ENCODE results near the gene FHDC1.

FHDC1 gene

DNA sequence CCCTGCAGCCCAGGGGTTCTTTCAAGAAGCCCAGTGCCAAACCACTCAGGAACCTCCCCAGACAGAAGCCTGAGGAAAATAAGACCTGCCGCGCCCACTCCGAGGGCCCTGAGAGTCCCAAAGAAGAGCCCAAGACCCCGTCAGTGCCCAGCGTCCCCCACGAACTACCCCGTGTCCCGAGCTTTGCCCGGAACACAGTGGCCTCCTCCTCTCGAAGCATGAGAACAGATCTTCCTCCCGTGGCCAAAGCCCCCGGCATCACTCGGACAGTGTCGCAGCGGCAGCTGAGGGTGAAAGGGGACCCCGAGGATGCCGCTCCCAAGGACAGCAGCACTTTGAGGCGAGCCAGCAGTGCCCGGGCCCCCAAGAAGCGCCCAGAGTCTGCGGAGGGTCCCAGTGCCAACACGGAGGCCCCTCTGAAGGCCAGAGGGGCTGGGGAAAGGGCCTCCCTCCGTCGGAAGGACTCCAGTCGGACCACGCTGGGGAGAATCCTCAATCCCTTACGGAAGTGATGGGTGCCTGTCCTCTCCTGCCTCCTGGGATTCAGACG, 40.2 kb downstream of the FHDC1 start:
- in situ Hi-C loops (cut with HindIII; ENCODE audit: low sequenced_read_pairs), result no loop called here

DNA sequence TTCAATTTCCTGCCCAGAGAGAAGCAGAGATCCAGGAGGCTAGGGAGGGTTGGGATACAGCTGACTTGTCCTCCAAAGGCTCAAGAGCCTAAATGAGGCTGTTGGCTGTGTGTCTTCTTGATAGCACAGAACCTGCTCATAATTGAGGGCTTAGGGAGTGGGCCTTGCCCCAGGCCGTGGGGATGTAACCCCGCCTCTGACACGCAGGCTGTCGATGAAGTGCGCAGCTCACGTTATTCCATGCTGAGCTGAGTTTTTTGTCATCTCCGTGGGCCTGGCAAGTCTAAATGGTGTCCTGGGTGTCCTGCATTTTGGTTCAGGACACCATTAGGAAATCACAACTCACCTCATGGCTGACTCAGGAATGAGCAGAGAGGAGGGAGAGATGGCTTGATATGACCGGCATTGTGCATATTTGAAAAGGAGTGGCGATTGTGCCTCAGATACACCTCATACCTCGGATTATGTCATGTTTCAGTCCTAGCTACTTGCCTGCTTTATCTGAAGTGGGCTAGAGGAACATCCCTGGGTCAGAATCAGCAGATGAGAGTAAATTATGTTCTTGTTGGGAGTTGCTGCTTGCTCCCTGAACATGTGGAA, 43.7 kb downstream of the FHDC1 start:
- in situ Hi-C loops (cut with HindIII; ENCODE audit: low sequenced_read_pairs), result no loop called here

DNA sequence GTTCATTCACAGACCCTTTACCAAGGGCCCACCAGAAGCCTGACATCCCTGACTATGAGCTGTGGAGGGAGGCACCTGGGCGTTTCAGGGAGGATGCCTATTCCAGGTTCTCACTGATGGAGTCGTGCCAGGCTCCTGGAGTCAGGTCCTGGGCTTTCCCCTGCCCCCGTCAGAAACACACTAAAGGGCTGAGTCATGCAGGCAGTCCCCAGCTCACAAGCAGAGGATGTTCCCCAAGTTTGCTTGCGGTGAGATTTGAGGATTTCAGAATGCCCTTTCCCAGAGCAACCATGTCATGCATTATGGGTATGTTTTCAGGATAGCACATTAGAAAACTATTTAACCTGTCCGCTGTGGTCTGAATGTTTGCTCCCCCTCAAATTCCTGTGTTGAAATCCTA, 45.2 kb downstream of the FHDC1 start:
- in situ Hi-C loops (cut with HindIII; ENCODE audit: low sequenced_read_pairs), result no loop called here

DNA sequence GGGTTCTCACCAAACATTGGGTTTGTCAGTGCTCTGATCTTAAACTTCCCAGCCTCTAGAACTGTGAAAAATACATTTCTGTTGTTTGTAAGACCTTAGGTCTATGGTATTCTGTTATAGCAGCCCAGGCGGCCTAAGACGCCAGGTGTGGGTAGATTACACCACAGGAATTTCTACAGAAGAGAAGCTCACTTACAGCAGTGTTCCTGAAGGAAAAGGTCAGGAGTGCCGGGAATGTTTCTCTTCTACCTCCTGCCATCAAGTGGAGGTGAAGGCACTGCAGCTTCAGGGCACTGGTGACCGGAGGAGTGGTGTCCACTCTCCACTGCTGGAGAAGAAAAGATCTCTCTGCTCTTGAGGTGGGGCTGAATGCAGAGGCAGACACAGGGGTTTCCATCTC, 45.7 kb downstream of the FHDC1 start:
- in situ Hi-C loops (cut with HindIII; ENCODE audit: low sequenced_read_pairs), result no loop called here

DNA sequence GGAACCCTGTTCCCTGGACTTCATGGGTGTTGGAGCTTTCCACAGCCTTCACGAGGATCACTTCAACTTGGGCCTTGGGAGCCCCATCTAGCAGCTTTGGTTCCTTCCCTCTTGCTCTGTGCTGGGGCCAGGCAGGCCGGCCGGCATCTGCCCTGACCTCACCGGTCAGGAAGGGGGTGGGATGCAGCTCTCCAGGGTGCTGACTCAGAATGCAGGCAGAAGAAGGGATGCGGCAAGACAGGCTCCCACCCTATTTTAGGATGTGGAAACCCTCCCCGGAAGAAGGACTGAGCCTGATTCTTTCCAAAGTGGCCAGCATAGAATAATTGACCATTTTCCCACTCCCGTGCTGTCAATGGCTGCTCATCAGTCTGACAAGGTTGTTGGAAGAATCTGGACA, 47.1 kb downstream of the FHDC1 start:
- in situ Hi-C loops (cut with HindIII; ENCODE audit: low sequenced_read_pairs), result no loop called here

DNA sequence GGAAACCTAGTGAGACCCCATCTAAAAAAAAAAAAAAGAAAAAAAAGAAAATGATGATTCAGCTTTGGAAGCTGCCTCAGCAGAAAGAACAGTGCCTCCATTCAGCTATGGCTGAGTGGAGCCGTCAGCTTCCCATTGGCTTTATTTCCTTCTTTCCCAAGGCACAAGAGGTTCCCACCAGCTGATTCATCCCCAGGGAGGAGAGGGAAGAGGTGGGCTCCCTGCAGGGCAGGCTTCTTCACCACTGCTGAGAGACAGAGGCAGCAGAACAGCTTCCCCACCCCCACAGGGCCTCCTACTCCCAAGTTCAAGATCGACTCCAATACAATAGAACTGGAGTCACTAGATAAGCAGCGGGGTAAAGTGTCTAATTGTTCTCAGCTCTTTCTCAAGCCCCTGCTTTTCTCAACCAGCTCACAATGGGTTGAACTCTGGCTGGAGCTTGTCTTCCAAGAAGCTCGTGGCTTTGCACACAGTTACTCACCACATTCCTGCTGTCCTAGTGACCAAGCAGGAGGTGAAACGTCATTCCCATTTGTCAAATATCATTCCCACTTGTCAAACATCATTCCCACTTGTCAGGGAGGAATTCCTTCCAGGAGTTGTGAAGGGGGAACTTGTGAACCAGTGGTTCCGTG, 47.8 kb downstream of the FHDC1 start:
- in situ Hi-C loops (cut with HindIII; ENCODE audit: low sequenced_read_pairs), result no loop called here

DNA sequence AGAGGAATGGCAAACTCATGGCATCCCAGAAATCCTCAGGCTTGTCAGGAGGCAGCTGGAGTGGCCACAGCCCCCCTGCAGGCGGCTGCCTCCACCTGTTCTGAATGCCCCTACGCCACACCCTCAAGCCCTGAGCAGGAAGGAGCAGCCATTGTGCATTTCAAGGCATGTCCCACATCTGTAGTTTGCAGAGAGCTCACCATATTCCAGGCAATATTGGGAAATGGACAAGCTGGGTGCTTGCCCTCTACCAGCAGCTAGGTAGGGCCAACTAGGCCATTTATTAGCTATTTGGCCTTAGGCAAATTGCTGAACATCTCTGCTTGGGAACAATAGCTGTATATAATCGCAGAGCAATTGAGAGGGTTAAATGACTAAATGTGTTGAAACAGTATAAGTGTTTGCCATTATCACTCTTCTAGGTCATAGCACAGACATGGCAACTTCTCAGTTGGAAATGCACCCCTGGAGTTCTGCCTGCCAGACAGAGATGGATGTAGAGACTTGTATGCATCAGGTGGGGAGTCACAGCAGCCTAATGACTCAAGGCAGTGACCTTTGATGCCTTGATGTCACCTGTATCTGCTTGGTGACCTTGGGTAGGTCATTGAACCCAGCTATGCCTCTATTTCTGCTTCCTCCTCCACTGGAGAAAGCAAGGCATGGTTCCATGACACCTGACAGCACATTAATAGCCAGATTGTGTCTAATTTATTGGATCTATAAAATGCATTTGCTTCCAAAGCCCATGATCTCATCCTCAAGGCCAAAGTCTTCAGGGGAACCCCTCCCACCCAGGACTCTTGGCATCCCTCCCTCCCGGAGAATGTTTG, 52.8 kb downstream of the FHDC1 start:
- in situ Hi-C loops (cut with HindIII; ENCODE audit: low sequenced_read_pairs), result no loop called here

DNA sequence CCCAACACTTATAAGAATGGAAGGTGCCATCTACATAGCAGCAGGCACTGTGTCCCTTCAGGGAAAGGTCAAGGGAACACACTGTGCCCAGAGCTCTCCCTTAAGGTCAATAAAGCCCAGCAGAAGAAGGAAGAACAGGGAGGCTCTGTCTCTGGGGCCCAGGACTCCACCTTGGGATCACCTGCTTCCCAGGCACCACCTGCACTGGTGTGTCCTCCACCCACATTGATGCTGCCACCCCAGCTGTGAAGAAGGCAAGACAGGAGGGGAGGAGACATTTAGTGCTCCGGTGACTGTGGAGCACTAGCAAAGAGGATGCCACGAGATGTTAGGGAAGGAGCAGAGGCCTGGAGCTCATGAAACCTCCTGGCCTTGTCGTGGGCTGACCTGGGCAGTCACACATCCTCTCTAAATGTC, 53.4 kb downstream of the FHDC1 start:
- in situ Hi-C loops (cut with HindIII; ENCODE audit: low sequenced_read_pairs), result no loop called here

DNA sequence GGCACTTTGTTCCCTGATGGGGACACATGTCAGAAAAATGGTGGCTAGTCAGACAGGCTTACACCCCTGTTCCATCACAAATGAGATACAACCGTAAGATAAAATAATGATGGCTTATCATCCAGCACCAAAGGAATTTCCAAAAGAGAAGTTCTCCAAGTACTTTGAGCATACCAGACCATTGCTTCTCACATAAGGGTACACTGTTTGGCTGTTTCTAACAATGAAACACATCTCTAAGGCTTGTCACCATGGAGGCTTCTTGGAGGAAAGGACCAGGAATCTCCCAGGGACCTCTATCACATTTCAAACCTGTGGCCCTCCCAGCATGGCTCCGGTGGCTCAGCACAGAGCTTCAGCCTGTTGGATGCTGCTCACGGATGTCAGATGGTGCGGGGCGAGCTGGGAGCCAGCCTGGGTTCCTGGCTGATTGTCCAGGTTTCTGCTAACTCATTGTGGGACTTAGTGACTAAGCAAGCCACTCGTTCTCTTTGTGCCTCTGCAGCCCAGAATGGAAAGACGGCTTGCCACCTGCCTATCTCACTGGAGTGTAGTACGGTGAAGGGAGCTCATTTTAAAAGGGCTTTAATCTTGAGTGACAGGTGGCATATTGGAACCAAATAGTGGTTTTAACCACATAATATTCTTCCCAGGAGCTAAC, 54.5 kb downstream of the FHDC1 start:
- in situ Hi-C loops (cut with HindIII; ENCODE audit: low sequenced_read_pairs), result no loop called here

DNA sequence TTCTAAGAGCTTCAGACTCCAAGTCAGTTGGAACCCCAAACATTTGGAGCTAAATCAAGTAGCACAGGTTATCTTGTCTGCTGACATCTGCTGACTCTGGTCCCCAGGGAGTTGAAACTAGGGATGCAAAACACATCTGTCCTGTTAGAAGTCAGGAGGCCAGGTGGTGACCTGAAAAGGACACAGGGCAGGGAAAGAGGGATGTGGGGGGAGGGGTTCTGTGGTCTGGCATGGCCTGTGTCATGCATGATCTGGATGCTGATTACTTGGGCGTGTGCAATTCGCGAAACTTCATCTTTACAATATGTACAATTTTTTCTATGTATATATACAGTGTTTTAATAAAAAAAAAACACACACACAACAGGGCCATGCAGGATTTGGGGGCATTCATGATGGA, 55.3 kb downstream of the FHDC1 start:
- in situ Hi-C loops (cut with HindIII; ENCODE audit: low sequenced_read_pairs), result no loop called here

DNA sequence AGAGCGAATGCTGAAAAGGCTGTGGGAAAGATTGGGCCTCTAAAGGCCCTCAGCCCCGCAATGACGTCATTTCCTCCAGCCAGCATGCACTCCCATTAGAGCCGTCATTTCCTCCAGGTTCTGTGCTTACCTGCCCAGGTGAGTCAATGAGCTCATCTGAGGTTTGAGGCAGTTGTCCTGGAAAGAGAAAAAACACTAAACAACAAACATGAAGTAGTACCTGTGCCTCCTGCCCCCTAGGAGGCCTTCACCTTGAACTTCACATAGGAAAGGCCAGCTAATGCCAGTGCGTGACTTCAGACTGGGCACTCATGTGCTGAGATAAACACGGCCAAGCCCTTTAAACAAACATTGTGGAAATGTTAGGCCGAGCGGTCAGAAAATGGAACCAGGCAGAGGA, 55.9 kb downstream of the FHDC1 start:
- in situ Hi-C loops (cut with HindIII; ENCODE audit: low sequenced_read_pairs), result no loop called here

DNA sequence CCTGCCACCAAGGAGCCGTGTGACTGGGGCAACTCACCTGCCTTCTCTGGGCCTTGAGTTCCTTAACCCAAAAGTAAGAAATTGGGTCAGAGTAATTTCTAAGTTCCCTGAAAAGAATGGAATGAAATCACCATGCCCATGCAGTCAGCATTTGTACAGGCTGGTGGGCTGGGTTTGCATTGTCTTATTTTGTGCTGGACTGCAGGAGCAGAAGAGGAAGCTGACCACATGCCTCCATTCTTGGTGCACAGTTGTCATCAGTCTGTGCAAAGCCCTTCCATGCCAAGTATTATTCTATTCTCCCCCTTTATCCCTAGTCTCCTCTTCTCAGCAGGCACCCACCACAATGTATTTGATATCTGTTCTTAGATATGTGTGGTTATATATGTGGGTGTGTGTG, 56.3 kb downstream of the FHDC1 start:
- in situ Hi-C loops (cut with HindIII; ENCODE audit: low sequenced_read_pairs), result no loop called here

DNA sequence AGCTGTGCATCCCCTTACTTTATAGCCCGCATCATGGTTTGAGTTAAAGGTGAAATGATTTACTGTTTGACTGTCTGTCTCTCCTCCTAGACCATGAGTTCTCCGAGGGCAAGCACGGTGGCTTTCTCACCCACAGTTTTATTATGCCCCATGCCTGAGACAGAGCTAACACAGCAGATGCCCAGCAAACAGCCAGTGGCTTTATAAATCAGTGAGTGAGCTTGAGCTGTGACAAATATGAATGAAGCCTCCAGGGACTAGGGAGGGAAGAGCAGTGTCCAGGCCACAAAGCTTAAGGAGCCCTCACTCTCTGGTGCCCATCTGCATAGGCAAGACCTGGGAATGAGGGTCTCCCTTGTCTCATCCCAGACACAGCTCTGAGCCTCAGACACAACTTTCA, 57.9 kb downstream of the FHDC1 start:
- in situ Hi-C loops (cut with HindIII; ENCODE audit: low sequenced_read_pairs), result no loop called here

DNA sequence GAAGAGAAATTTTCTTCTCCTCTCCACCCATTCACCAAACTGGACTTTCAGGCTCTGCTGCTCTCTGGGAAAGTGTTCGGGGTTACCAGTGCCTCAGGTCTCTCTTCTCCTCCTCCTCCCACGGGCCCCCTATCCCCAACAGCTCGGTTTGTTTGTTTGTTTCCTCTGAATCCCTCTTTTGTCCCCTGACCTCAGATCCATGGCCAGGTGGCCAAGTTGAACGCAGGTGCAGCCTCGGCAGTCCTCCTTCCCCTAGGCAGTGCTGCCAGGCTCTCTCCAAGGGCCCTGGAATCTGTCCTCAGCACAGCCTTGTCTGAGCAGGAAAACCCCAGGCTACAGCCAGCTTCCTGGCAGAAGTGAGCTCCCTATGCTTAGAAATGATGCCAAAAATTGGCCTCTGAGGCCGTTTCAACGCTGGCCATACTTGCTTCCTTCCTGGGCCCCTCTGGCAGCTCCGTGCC, 60.0 kb downstream of the FHDC1 start:
- in situ Hi-C loops (cut with HindIII; ENCODE audit: low sequenced_read_pairs), result no loop called here

DNA sequence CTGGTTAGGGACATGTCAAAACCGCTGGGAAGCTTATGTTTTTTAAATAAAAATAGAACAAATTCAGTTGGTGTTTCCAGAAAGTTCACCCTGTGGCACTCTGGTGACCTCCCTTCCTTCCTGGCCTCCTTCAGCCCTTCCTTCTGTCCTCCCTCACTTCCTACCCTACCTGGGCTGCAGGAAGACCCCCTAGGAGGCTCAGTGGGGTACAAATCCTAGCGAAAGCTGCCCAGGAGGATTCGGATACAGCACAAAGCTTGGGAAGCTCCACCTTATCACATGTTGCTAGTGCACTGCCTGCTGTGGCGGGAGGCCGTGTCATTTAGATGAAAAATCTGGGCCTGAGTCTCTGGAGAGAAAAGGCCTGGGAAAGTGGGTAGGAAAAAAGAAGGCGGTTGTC, 60.5 kb downstream of the FHDC1 start:
- in situ Hi-C loops (cut with HindIII; ENCODE audit: low sequenced_read_pairs), result no loop called here

DNA sequence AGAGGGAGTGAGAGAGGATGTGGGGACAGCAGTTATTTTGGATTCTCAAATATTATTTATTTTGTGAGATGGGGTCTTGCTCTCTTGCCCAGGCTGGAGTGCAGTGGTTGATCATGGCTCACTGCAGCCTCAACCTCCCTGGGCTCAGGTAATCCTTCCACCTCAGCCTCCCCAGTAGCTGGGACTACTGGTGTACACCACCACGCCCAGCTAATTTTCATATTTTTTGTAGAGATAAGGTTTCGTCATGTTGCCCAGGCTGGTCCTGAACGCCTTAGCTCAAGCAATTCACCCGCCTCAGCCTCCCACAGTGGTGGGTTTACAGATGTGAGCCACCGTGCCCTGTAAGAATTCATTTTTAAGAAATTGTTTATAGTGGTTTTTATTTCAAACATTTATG, 61.2 kb downstream of the FHDC1 start:
- in situ Hi-C loops (cut with HindIII; ENCODE audit: low sequenced_read_pairs), result no loop called here

DNA sequence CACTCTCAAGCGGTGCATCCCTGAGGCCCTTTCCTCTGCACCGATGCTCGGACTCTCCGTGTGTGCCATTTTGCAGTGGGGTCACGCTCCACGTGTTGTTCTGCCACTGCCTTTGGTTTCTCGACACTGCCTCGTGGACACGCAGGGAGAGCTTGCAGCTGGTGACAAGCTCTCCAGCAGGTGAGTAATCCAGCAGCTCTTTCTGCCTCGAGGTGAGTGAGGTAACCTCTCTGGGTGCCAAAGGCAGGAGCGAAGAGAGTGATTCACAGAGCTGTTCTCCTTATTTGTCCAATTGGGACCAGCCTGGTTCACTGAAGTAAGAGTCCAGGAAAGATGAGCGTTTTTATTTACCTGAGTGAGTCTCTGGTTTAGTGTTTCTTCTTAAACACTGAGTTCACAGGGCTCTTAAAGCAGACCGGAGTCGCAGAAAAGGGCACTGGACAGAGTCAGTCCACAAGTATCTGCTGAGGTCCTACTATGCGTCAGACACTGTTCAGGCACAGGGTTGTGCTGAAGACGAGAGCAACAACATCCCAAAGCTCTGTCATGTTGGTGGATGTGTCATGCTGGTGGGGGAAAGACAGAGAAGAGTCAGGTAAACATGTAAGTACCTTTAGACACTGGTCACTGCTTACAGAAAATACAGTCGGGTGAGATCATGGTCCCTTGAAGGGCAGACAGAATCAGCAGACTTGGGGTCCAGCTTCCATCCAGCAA, 61.8 kb downstream of the FHDC1 start:
- in situ Hi-C loops (cut with HindIII; ENCODE audit: low sequenced_read_pairs), result no loop called here

DNA sequence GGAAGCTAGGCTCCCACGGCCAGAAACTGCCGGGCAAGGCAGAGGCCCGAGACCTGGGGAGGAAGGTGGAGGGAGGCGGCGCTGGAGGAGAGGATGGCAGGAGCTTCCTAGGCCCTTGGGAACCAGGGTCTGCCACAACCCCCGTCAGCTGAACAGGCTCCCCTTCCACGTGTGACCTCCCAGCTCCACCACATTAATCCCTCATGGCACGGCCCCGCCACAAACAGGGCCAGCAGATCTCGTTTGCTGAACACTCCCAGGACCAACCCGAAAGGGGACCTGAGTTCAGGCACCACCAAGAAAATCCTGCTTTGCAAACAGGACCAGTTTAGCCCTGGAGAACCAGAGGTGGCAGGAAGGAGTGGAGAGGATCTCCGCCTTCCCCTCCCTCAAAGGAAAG, 62.7 kb downstream of the FHDC1 start:
- in situ Hi-C loops (cut with HindIII; ENCODE audit: low sequenced_read_pairs), result no loop called here

DNA sequence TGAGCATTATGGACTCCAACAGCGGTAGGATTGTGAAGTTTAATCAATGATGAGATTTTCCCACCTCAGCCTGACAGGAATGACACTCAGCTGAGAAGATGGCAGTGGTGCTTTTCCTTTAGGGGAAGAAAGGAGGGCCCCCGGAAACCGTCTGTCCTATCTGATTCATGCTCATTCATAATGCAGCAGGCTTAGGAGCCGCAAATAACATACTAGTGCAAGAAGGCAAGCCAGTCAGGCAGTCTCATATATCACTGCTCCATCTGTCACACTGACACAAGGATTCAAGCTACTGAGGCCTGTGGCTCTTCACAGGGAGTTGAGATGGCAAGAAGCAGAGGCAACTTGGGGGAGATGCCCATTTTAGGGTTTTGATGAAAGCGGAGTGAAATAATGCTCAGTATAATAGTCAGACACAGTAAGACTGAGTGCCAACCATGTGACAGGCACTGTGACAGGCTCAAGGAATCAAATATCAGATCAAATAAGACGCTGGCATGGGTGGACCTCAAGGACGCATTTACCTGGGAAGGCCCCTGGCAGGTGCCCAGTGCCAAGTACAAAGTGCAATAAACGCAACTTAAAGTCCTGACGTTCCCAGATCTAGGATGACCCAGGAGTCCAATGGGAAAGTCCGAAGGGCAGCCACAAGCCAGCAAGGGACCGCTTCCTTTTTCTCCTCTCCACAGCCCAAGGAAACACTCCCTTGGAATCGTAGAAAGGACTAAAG, 63.4 kb downstream of the FHDC1 start:
- in situ Hi-C loops (cut with HindIII; ENCODE audit: low sequenced_read_pairs), result no loop called here

DNA sequence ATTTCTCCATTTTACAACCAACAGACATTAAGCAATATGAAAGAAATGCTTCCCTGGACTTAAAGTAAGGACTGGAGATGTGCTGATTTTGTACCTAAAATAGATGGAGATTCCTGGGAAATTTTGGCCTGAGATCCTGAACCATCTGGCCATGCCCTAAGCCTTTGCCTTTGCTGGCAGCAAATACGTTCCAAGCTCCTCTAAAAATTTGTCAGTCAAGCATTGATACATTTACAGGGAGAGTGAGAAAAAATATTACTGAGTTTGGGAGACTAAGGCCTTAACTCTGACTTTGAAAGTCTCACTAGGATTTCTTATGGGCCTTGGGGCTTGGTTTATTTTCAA, 63.9 kb downstream of the FHDC1 start:
- in situ Hi-C loops (cut with HindIII; ENCODE audit: low sequenced_read_pairs), result no loop called here

Measured in DLD1 (cell line).